Measurements from ENCODE around the gene FAM20A.
"Not testable (repeated sequence)": the region's sequence is repeated elsewhere in the genome, so short reads cannot be mapped to it uniquely, and the experiment has no call there.

FAM20A gene

GRCh38 chr17:68492394-68493054 lies 108.6 kb downstream of the FAM20A start:
- DNase-seq (ENCODE audit: low read depth in 2 of 2), result not testable (repeated sequence)

DNA sequence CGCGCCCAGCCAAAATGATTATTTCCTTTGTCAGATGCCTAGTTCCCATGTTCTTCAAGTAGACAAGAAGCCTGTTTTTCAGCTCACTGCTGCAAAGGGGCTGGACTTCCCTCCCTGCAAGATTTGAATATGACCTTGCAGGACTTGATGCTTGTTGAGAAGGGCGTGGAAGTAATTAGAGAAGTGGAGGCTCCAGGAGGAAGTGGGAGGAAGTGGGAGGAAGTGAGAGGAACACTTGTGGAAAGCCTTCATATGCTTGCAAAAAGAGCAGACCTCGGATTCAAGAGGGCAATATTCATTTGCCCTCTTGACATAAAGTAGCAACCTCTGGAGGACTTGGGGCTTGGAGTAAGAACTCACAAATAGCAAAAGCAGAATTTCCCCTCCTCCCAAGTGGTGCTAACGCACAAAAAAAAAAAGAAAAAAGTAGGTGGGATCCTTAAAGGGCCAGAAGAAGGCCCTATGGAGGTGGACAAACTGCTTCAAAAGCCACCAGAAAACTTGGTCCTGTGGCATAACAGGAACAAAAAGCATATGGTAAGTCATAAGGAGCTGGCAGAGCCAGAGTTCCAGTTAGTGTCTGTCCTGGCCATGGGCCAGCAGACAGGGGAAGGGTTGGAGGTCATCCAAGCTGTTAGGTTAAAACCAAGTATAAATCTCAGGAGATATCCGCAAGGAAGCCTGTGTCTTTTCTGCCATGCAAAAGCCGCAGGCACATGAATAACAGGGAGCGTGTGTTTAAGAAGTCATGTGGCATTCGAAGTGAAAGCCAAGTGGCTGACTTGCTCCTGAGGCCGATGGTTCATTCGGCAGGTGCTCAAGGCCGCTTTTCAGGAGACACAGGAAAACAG lies 109.6 kb downstream of the FAM20A start:
- DNase-seq (ENCODE audit: low read depth in 2 of 2), result no peak

- DNase-seq (ENCODE audit: low read depth in 2 of 2), result no peak
Observed at GRCh38 chr17:68489919-68490318, 111.2 kb downstream of the FAM20A start.

All from stimulated activated CD4-positive, alpha-beta T cell treated with anti-CD3 and anti-CD28 coated beads, Interleukin-1b, Interleukin-23, amount 100 ng/mL, for 4 hours (primary cell).